Skin epidermis (tissue), 12 donors: ENCODE data around the gene COMT.

ENCODE experiments used
- H3K27ac ChIP-seq, 21 experiments: fragments of 200-600 bp; sonication (generic) in 11 of 21; one replicate each; pipeline ENCODE4 v1.5.0; 2020; ENCODE audit warnings: mild to moderate bottlenecking in 3 of 21, inconsistent platforms in 2 of 21, moderate library complexity in 2 of 21
- H3K4me3 ChIP-seq, 7 experiments: fragments of 200-600 bp; sonication (generic) in 2 of 7; one replicate each; pipeline ENCODE4 v1.5.0; 2020; ENCODE audit warnings: inconsistent platforms in 2 of 7, mild to moderate bottlenecking in 2 of 7, moderate library complexity in 1 of 7

COMT gene

GRCh38 chr22:20015971-20016733 is 74.6 kb downstream of the COMT start:
- Histone ChIP-seq H3K27ac (peak overlapping the region in 4 of 21 experiments; percentile 13 to 72 (median 50)), H3K4me3 (peak overlapping the region; percentile 45 to 79 (median 60))

GRCh38 chr22:20016734-20017621 is 75.4 kb downstream of the COMT start, which contains the start of gene ARVCF:
ARVCF (minus strand) TSS chr22:20016823; CDS start chr22:19990794, 26,029 bp downstream.
- Histone ChIP-seq H3K4me3 (peak within 1 kb of the TSS; percentile 45 to 79 (median 60)), H3K27ac (peak within 1 kb of the TSS in 4 of 21 experiments; percentile 13 to 72 (median 50))

GRCh38 chr22:20017622-20017958 is 76.0 kb downstream of the COMT start:
- peak overlapping the region in 2 of 7 experiments; percentile 56 to 79 for H3K4me3 ChIP-seq
- peak overlapping the region in 1 of 21 experiments; percentile 15 for H3K27ac ChIP-seq

GRCh38 chr22:20018001-20018400 is 76.4 kb downstream of the COMT start:
- no peak overlapping the region for H3K27ac ChIP-seq
- no peak overlapping the region for H3K4me3 ChIP-seq
